ENCODE results near the gene LRIT1. TPM values are rescaled to one million over a fixed set of nuclear protein-coding genes. Genes with fewer than 3 reads are reported as not detected.

LRIT1 gene
- total RNA-seq, 1 donor from 2014 or later: not detected

DNA sequence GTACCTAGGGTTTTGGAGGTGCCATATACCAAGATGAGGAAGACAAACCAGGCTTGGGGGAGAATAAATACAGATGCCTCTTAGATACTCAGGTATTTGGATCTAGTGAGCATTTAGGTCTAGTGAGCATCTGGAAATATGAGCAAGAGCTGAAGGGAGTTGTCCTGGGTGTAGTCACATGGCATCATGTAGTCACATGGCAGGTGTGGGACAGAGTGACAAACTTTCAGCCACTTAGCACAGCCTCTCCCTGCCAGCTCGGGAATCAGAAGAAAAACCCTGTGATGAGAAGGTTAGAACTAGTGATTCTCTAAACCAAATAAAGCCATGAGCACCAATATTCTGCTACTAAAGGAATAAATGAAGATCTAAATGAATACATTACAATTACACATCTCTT, 27.8 kb upstream of the LRIT1 start:
- peaks cover 12% of the 10 kb centered on the region for H3K4me1 ChIP-seq (ENCODE audit: insufficient read depth, low read length)
- H3K27ac ChIP-seq (ENCODE audit: low read depth, low read length): peak overlapping the region; percentile 4
- no peaks in the 10 kb centered on the region for H3K9me3 ChIP-seq (ENCODE audit: insufficient read depth, low read depth, low read length)
- DNase-seq (ENCODE audit: low read depth) (no peak), FAIRE-seq (no peak)
- no peaks in the 10 kb centered on the region for H3K27me3 ChIP-seq (ENCODE audit: insufficient read depth, low read length)
- H3K4me3 Mint-ChIP-seq (ENCODE audit: unreplicated experiment): no peak overlapping the region
- no peak overlapping the region for H2AFZ ChIP-seq (ENCODE audit: low read depth, low read length)
- H3K36me3 ChIP-seq (ENCODE audit: insufficient read depth, low read length): no peaks in the 10 kb centered on the region
- no peak for TF ChIP-seq EZH2 (IDR thresholded peaks at IDR 0.05; ENCODE audit: insufficient read depth, low read length)
- TF ChIP-seq, protein P1, sequence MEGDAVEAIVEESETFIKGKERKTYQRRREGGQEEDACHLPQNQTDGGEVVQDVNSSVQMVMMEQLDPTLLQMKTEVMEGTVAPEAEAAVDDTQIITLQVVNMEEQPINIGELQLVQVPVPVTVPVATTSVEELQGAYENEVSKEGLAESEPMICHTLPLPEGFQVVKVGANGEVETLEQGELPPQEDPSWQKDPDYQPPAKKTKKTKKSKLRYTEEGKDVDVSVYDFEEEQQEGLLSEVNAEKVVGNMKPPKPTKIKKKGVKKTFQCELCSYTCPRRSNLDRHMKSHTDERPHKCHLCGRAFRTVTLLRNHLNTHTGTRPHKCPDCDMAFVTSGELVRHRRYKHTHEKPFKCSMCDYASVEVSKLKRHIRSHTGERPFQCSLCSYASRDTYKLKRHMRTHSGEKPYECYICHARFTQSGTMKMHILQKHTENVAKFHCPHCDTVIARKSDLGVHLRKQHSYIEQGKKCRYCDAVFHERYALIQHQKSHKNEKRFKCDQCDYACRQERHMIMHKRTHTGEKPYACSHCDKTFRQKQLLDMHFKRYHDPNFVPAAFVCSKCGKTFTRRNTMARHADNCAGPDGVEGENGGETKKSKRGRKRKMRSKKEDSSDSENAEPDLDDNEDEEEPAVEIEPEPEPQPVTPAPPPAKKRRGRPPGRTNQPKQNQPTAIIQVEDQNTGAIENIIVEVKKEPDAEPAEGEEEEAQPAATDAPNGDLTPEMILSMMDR (IDR thresholded peaks at IDR 0.05; ENCODE audit: insufficient read depth, low read depth, low read length): no peak
- H3K9me3 Mint-ChIP-seq (ENCODE audit: unreplicated experiment): no peaks in the 10 kb centered on the region
- H4K20me1 ChIP-seq (ENCODE audit: insufficient read depth, low read length): no peaks in the 10 kb centered on the region
- H3K36me3 Mint-ChIP-seq (ENCODE audit: low read depth, unreplicated experiment): no peaks in the 10 kb centered on the region
- H3K4me1 Mint-ChIP-seq (ENCODE audit: low read depth, unreplicated experiment): peaks cover 3% of the 10 kb centered on the region
- no peak overlapping the region for H3K4me3 ChIP-seq (ENCODE audit: insufficient read depth, low read depth, low read length)
- H3K9ac ChIP-seq (ENCODE audit: low read length): no peak overlapping the region
- peak overlapping the region; percentile 77 for H3K27ac Mint-ChIP-seq (ENCODE audit: unreplicated experiment)
- no peaks in the 10 kb centered on the region for H3K27me3 Mint-ChIP-seq (ENCODE audit: low read depth, unreplicated experiment)
- H3K4me2 ChIP-seq (ENCODE audit: low read length): no peak overlapping the region
- H3K79me2 ChIP-seq (ENCODE audit: insufficient read depth, low read length): no peaks in the 10 kb centered on the region

DNA sequence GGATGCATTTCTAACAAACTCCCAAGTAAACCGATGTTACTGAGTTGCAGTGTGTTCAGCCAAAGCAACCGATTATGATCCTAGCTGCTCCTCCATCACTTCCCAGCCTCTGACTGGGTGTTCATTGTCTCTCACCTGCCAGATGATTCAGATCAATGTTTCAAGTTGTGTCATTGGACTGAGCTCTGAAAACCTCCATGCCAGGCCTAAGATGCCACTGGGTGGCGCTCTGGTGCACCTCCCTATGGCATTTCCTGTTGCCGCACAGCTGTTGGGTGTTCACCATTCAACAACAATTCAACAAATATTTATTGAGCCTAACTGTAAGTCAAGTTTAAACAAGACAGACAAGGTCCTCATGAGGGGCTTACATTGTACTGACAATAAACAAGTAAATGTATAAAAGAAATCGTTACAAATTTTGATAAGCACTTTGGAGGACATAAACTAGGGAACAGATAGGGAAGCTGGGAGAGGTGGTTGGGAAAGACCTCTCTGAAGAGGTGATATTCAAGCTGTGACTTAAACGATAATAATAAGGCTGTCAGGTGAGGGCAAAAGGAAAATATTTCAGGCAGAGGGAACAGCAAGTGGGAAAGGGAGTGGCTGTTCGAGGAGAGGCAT, 26.3 kb upstream of the LRIT1 start:
- no peaks in the 10 kb centered on the region for H4K20me1 ChIP-seq (ENCODE audit: insufficient read depth, low read length)
- peaks cover 3% of the 10 kb centered on the region for H3K4me1 Mint-ChIP-seq (ENCODE audit: low read depth, unreplicated experiment)
- H3K4me1 ChIP-seq (ENCODE audit: insufficient read depth, low read length): peaks cover 12% of the 10 kb centered on the region
- H2AFZ ChIP-seq (ENCODE audit: low read depth, low read length): no peak overlapping the region
- no peaks in the 10 kb centered on the region for H3K79me2 ChIP-seq (ENCODE audit: insufficient read depth, low read length)
- FAIRE-seq: peak; percentile 13
- no peak overlapping the region for H3K4me3 Mint-ChIP-seq (ENCODE audit: unreplicated experiment)
- H3K27me3 ChIP-seq (ENCODE audit: insufficient read depth, low read length): no peaks in the 10 kb centered on the region
- no peaks in the 10 kb centered on the region for H3K36me3 ChIP-seq (ENCODE audit: insufficient read depth, low read length)
- H3K9me3 Mint-ChIP-seq (ENCODE audit: unreplicated experiment): no peaks in the 10 kb centered on the region
- H3K27ac Mint-ChIP-seq (ENCODE audit: unreplicated experiment): peak overlapping the region; percentile 85
- H3K27ac ChIP-seq (ENCODE audit: low read depth, low read length): no peak overlapping the region
- H3K4me3 ChIP-seq (ENCODE audit: insufficient read depth, low read depth, low read length): no peak overlapping the region
- no peak overlapping the region for H3K4me2 ChIP-seq (ENCODE audit: low read length)
- no peaks in the 10 kb centered on the region for H3K9me3 ChIP-seq (ENCODE audit: insufficient read depth, low read depth, low read length)
- peak; percentile 10 for DNase-seq (ENCODE audit: low read depth)
- no peak for TF ChIP-seq EZH2 (IDR thresholded peaks at IDR 0.05; ENCODE audit: insufficient read depth, low read length)
- TF ChIP-seq, protein P1 (IDR thresholded peaks at IDR 0.05; ENCODE audit: insufficient read depth, low read depth, low read length): peak; percentile 74
- H3K27me3 Mint-ChIP-seq (ENCODE audit: low read depth, unreplicated experiment): peaks cover 3% of the 10 kb centered on the region
- H3K36me3 Mint-ChIP-seq (ENCODE audit: low read depth, unreplicated experiment): no peaks in the 10 kb centered on the region
- H3K9ac ChIP-seq (ENCODE audit: low read length): no peak overlapping the region

DNA sequence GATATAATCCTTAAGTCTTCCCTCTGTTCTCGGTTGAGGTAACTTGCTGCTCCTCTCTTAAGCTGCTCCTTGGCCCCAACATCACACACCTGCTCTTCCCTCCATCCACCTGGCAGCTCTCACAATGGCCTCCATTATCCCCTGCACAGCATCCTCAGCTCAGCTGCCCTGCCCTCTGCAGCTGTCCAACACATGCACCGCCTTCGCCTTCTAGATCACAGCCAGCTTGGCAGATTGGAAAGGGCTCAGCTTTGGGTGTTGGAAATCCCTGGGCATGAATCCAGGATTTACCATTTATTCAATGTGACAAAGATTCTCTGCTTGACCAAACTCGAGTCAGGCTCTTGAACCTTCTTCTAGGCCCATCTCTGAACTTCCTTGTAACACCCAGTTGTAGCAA, 24.1 kb upstream of the LRIT1 start:
- H3K9me3 ChIP-seq (ENCODE audit: insufficient read depth, low read depth, low read length): no peaks in the 10 kb centered on the region
- no peak for TF ChIP-seq EZH2 (IDR thresholded peaks at IDR 0.05; ENCODE audit: insufficient read depth, low read length)
- TF ChIP-seq, protein P1 (IDR thresholded peaks at IDR 0.05; ENCODE audit: insufficient read depth, low read depth, low read length): no peak
- H3K27ac ChIP-seq (ENCODE audit: low read depth, low read length): no peak overlapping the region
- no peaks in the 10 kb centered on the region for H4K20me1 ChIP-seq (ENCODE audit: insufficient read depth, low read length)
- H2AFZ ChIP-seq (ENCODE audit: low read depth, low read length): no peak overlapping the region
- no peaks in the 10 kb centered on the region for H3K9me3 Mint-ChIP-seq (ENCODE audit: unreplicated experiment)
- H3K4me1 ChIP-seq (ENCODE audit: insufficient read depth, low read length): peaks cover 12% of the 10 kb centered on the region
- no peak overlapping the region for H3K9ac ChIP-seq (ENCODE audit: low read length)
- H3K36me3 Mint-ChIP-seq (ENCODE audit: low read depth, unreplicated experiment): no peaks in the 10 kb centered on the region
- no peak overlapping the region for H3K27ac Mint-ChIP-seq (ENCODE audit: unreplicated experiment)
- H3K4me3 ChIP-seq (ENCODE audit: insufficient read depth, low read depth, low read length): no peak overlapping the region
- no peak overlapping the region for H3K4me3 Mint-ChIP-seq (ENCODE audit: unreplicated experiment)
- DNase-seq (ENCODE audit: low read depth) (no peak), FAIRE-seq (no peak)
- no peak overlapping the region for H3K4me2 ChIP-seq (ENCODE audit: low read length)
- peaks cover 2% of the 10 kb centered on the region for H3K4me1 Mint-ChIP-seq (ENCODE audit: low read depth, unreplicated experiment)
- no peaks in the 10 kb centered on the region for H3K79me2 ChIP-seq (ENCODE audit: insufficient read depth, low read length)
- H3K36me3 ChIP-seq (ENCODE audit: insufficient read depth, low read length): no peaks in the 10 kb centered on the region
- H3K27me3 ChIP-seq (ENCODE audit: insufficient read depth, low read length): no peaks in the 10 kb centered on the region
- H3K27me3 Mint-ChIP-seq (ENCODE audit: low read depth, unreplicated experiment): peaks cover 18% of the 10 kb centered on the region
